GM12892 (cell line): ENCODE measurements around the gene PTPRN2.

Experiments used
- POLR2A ChIP-seq: IDR thresholded peaks from 2 replicates; pipeline ENCODE4 v1.6.1; 2011; ENCODE audit warnings: low read depth, low read length, control low read depth
- POLR2AphosphoS5 ChIP-seq: IDR thresholded peaks from 2 replicates; pipeline ENCODE4 v1.6.1; 2011; ENCODE audit warnings: low read depth, low read length, control low read depth

DNA sequence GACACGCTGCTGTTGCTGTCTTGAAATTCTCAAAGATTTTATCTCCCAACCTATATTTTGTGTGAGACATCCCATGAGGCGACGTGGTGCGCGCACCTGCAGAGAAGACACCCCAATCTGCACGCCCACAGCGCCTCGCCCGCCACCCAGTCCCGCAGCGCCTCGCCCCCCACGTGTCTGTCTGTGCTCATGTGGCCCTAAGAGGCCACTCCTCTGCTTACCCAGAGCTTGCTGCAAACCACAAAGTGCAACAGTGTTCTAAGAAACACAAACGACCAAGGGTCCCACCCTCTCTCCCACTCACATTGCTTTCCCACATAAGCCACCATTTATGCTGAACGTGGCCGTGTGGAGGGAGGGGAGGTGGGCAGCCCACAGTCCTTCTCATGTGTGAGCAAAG is 287.2 kb downstream of the PTPRN2 start:
- TF ChIP-seq POLR2A: no peak
- TF ChIP-seq POLR2AphosphoS5: no peak
